Stimulated activated CD4-positive, alpha-beta T cell treated with anti-CD3 and anti-CD28 coated beads, Interleukin-2, amount 100 ng/mL, for 24 hours (primary cell): ENCODE measurements around the gene IGF1R.

Experiments used
- DNase-seq, 2 donors: peaks; one replicate each; pipeline ENCODE4 v3.0.0-alpha.2; 2020

IGF1R gene

GRCh38 chr15:98898122-98898521 lies 249.8 kb downstream of the IGF1R start:
- DNase-seq, result no peak

DNA sequence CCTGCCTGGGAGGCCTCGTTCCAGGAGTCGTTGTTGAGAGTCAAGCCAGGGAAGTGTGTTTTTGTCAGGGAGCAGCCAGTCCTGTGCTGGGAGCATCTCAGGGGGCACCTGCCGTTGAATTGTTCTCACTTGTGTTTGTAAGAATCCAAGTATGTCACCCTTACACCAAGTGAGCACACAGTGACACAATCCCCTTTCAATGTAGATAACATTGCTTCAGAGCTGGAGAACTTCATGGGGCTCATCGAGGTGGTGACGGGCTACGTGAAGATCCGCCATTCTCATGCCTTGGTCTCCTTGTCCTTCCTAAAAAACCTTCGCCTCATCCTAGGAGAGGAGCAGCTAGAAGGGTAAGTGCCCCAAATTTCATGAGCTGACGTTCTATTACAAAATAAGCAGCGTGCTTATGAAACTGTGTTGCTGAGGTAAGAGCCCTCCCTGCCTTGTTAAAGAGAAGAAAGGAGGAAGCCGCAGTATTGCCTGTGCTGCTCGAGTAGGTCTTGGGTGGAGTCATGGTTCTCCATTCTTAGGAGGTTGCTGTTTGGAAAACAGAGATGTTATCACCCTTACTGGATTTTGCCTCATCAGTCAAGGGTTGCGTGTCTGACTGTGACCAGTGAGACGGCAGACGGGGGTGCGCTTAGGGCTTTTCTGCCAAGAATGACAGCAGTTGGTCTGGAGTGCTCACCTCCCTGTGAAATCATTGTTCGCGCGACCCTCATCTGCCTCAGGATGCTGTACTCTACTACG lies 251.1 kb downstream of the IGF1R start:
- DNase-seq, result no peak

DNA sequence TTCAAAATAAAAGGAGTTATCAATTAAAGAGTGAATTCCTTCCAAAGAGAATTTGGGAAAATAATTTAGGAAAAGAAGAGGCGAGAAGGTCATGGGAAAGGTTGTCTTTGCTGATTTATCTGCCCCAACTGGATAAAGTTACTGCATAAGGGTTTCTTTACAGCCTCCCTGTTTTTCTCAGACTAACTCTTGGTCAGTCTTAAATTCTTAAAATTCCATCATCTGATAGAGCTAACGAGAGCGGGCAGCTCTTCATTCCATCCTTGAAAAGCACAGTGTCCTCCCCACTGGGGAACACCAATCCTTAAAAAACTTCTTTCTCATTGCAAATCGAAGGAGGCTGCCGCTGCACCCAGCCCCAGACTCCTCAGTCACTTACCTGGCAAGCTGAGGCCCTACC lies 252.0 kb downstream of the IGF1R start:
- no peak for DNase-seq

GRCh38 chr15:98901434-98902072 lies 253.2 kb downstream of the IGF1R start:
- DNase-seq, result no peak

GRCh38 chr15:98902931-98903330 lies 254.6 kb downstream of the IGF1R start:
- DNase-seq, result no peak

DNA sequence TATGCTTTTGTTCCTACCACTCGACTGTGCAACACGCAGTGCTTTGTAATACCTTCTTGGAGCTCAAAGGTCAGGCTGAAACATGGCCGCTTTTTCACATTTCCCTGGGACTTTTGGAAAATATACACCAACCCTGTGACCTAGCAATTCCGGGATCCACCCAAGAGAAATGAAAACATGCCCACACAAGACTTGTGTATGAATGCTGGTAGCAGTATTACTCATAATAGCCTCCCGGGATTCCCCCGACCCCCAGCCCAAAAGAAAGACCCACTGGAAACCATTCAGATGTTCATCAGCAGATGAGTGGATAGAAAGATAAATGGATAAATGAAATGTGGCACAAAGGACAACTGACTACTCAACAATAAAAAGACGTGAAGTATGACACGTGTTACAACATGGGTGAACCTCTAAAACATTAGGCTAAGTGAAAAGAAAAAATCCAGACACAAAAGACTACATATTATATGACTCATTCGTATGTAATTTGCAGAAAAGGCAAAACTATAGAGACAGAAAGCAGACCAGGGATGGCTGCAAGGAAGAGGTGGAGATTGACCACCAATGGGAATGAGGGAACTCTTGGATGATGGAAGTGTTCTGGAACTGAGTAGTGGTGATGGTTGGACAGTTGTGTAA lies 255.2 kb downstream of the IGF1R start:
- no peak for DNase-seq

DNA sequence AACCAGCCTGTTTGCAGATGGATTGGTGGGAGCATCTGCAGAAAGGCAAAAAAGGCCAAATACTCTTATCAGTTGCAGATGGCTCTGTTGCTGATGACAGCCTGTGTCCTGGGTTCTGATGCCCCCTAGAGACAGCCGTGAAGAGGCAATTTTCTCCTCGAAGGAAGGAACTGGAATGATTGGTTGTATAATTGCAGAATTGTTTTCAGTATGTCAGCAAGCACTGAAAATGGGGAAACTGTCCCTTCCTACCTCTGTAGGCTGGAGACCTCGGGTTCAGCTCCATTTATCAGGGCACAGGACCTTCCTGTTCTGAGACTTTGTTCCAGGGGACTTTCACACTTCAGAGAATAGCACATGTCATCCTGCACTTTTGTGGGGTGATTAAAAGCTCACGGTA lies 256.2 kb downstream of the IGF1R start:
- DNase-seq, result no peak

DNA sequence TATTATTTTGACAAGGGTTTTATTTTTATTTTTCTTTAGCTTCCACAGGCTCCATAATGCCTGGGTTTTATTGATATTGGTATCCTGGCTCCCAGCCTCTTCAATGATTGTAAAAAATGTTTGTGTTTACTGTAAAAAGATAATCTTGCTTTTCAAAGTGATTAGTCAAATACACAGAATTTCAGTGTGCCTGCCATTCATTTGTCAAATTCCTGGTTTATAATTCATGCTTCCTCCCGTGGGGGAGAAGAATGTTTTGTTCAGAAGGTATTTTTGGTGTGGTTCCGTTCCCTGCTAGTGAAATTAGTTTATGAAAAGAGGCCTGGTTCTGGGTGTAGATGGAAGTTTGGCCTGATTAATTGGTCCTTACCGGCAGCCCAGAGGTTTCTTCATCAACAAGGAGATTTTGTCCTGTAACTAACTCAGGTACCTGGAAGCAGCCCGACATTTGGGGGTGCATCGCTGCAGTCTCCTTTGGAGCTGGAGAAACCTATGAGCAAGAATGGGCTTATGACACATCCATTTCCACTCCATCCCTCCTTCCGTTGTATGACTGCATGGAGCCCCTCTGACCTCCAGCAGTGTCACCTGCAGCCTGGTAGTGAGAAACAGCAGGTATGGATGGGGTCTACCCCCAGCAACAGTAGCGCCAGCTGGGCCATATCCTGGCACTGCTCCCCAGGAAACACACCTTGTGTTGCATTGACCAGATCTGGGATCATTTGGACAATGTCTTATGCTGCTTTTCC lies 257.8 kb downstream of the IGF1R start:
- no peak for DNase-seq

DNA sequence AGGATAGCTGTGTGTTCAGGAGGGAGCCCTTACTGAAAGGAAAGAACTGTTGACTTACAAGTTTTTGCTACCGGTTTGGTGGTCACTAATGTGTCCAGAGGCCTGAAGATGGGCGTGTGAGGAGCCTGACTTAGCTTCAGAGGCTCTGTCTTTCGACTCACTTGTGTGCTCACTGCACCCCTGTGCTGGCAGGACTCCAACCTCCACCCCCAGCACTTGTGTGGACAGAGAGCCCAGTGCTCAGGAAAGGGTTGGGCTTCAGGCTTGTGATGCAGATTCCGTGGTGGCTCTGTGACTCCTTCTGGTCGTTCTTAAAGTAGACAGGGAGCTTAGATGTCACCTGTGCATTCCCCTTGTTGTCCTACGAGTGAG lies 258.4 kb downstream of the IGF1R start:
- DNase-seq, result no peak

GRCh38 chr15:98907927-98908471 lies 259.7 kb downstream of the IGF1R start:
- no peak for DNase-seq

DNA sequence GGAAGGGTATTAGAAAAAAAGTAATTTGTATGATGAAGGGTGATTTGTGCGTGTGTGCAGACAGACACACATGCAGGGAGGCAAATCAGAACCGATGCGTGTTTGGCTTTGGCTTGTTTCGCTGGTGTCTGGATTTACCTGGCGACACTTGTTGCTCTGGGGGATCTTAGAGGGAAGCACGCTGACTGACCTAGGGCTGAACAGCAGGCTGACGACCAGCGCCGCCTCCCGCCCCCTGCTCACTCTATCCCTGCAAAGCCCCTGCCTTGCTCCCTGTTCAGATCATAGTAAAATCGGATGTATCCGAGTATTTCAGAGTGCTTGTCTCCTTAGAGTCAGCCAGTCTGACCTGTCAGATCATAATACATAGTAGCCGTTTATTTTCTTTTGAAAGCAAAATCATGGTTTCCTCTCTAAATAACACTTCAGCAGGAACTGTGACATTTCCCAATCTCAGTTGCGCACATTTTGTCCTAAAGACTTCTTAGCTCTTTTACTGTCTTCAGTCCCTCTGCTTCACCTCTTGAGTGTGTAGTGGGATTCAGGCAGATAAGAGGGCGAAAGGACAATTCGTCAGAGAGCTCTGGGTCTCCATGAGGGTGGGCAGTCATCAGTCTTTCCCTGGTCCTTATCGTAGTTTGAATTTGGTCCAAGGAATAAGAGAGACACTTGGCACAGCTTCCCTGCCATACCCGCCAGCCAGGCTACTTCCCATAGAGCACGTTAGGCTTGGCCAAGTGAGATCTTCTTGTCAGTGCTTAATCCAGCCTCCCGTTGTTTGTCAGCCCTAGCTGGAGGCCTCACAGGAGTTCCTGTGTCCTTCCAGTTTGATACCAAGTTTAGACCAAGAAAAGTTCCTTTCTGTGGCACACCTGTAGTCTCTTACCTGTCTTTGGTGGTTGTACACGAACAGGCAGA lies 261.9 kb downstream of the IGF1R start:
- no peak for DNase-seq

DNA sequence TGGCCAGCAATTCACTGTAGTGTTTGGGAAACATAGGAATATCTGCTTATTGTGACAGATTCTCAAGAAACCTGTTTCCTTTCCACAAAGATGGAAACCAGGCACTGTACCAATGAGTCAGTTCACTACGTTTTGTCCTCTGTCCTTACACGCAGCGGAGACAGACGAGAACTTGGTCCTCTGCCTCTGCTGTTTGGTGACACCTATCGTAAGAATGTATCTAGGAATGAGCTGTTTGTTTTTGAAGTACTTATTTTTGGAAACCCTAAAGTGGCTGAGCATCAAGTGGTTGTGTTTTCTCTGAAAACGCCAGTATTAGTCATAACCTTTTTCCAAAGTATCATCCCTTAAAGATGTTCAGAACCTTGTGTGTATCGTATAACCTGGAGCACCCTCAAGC lies 266.3 kb downstream of the IGF1R start:
- no peak for DNase-seq

DNA sequence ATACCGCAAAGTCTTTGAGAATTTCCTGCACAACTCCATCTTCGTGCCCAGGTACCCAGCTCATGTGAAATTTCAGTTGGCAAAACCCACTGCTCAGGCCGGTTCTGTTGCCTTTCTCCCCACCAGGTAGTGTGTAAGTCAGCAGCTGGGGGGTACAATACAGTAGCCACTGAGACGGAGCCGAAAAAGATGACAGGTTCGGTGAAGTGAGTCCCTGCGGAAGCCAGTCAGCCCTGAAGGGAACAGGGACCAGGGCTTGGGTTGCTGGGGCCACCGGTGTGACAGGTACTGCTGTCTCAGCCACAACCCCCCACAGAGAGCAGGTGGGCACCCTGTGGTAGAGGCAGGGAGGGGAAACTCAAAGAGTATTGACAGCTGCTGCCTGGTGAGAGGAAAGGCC lies 268.5 kb downstream of the IGF1R start:
- no peak for DNase-seq

DNA sequence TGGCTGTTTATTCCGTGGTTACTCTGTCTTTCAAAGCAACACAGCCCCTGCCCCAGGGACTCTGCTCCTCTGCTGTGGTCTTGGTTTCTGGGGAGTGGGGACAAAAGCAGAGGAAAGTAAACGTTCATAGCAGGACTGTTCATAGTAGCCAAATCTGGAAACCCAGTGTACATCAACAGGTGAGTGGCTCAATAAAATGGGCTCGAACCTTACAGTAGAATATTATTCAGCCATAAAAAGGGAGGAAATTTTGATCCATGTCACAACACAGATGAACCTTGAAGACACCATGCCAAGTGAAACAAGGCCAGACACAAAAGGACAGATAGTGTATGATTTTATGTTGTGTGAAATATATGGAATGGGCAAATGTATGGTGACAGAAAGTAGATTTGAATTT lies 269.1 kb downstream of the IGF1R start:
- no peak for DNase-seq

GRCh38 chr15:98920091-98920880 lies 271.9 kb downstream of the IGF1R start:
- no peak for DNase-seq

- no peak for DNase-seq
Observed at GRCh38 chr15:98923171-98923570, 274.8 kb downstream of the IGF1R start.

DNA sequence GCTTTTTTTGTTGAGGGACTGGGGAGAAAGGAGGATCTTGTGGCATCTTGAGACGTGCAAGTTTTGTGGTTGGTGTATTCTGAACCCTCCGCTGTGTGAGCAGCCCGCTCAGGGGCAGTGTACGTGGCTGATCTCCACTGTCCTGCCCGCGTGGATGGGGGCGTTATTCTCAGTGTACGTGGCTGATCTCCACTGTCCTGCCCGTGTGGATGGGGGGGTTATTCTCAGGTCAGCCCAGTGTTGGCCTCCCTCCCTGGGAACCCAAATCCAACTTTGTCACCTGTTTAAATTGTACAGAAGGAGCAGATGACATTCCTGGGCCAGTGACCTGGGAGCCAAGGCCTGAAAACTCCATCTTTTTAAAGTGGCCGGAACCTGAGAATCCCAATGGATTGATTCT lies 275.2 kb downstream of the IGF1R start:
- DNase-seq, result no peak

DNA sequence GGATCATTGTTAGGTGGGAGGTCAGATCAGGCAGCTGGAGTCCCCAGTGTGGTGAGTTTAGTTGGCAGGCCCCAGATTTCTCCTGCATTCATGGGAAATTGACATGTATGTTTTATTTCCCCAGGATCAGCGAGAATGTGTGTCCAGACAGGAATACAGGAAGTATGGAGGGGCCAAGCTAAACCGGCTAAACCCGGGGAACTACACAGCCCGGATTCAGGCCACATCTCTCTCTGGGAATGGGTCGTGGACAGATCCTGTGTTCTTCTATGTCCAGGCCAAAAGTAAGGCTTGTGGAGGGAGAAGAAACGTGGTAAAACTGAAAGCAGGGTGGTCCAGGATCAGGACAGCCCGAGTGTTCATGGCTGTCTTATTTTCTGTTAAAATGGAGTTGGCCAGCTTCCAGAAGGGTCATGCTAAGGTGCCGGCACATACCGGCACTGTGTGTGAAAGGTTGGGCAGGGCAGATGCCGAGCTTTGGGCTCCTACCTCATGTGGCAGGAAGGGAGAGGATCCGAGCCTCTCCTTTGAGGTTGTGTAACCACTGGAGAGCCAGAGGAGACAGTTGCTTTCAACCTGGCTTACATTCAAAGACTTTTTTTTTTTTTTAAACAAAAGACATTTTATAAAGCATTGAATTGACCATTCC lies 276.2 kb downstream of the IGF1R start:
- no peak for DNase-seq

DNA sequence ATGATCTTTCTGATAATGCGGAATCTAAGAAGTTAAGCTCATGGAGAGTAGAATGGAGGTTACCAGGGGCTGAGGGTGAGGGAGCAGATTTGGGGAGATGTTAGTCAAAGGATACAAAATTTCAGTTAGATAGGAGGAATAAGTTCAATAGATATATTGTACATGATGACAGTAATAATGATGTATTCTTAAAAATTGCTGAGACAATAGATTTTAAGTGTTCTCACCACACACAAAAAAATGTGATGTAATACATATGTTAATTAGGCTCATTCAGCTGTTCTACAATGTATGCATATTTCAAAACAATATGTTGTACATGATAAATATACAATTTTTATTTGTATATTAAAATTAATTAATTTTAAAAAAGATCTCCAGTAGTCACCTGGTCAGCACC lies 277.9 kb downstream of the IGF1R start:
- no peak for DNase-seq

GRCh38 chr15:98927022-98927421 lies 278.7 kb downstream of the IGF1R start:
- DNase-seq, result no peak

GRCh38 chr15:98927996-98928395 lies 279.7 kb downstream of the IGF1R start:
- DNase-seq, result no peak
